H1 (cell line): Measurements from ENCODE around the gene SYTL2.

Source experiments
- CBX8 ChIP-seq: fragments of 300-800, 300-1000 bp; sonication (generic); IDR thresholded peaks from 2 replicates; pipeline ENCODE4 v1.7.1; 2016; ENCODE audit warnings: low read depth, low read length, borderline replicate concordance
- EZH2 ChIP-seq: fragments of 200-600 bp; sonication (generic); IDR thresholded peaks from 2 replicates; pipeline ENCODE4 v1.7.1; 2012; ENCODE audit warnings: low read depth, mild to moderate bottlenecking, moderate library complexity, low read length, inconsistent platforms; ENCODE audit not compliant: severe bottlenecking
- GABPA ChIP-seq: IDR thresholded peaks from 2 replicates; pipeline ENCODE4 v1.6.1; 2011; ENCODE audit warnings: mild to moderate bottlenecking, low read length, moderate library complexity, borderline replicate concordance; ENCODE audit not compliant: insufficient read depth
- JUND ChIP-seq: IDR thresholded peaks from 2 replicates; pipeline ENCODE4 v1.6.1; 2011; ENCODE audit warnings: mild to moderate bottlenecking, improper control_type of control experiment, low read length
- POLR2A ChIP-seq, 2 experiments: IDR thresholded peaks; 1 replicate in 1 of 2; 2 replicates in 1 of 2; pipeline ENCODE4 v1.6.1; 2011; ENCODE audit warnings: low read depth in 2 of 2, low read length in 2 of 2, mild to moderate bottlenecking in 2 of 2; ENCODE audit errors: control extremely low read depth in 1 of 2
- POLR2AphosphoS5 ChIP-seq: IDR thresholded peaks from 2 replicates; pipeline ENCODE4 v1.6.1; 2011; ENCODE audit warnings: low read depth, low read length
- TF ChIP-seq, protein P1 (sequence below), 3 experiments: IDR thresholded peaks; 1 replicate in 2 of 3; 2 replicates in 1 of 3; pipeline versions ENCODE4 v1.5.1 to v1.6.1; 2011; ENCODE audit warnings: low read length in 3 of 3, mild to moderate bottlenecking in 3 of 3, inconsistent platforms in 2 of 3, low read depth in 1 of 3, moderate library complexity in 1 of 3; ENCODE audit not compliant: insufficient read depth in 1 of 3; ENCODE audit errors: control extremely low read depth in 1 of 3
- TF ChIP-seq, protein P2 (sequence below): IDR thresholded peaks from 2 replicates; pipeline ENCODE4 v1.6.1; 2012; ENCODE audit warnings: inconsistent platforms

DNA sequence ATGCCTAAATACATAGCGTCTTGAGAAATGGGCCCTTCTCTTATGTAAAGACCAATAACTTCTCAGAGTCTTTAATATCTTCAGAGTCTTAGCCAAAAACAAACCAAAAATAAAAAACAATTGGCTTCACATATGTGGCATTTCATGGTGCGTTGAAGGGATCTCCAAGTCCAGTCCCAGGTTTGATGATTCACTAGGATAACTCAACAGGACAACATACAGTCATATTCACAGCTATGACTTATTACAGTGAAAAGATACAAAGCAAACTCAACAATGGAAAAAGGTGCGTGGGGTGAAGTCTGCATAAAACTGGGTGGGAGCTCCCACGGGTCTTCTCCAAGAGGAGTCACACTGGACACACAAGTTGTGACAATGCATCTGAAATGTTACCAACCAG is 12.6 kb downstream of the SYTL2 start:
- TF ChIP-seq, protein P1, sequence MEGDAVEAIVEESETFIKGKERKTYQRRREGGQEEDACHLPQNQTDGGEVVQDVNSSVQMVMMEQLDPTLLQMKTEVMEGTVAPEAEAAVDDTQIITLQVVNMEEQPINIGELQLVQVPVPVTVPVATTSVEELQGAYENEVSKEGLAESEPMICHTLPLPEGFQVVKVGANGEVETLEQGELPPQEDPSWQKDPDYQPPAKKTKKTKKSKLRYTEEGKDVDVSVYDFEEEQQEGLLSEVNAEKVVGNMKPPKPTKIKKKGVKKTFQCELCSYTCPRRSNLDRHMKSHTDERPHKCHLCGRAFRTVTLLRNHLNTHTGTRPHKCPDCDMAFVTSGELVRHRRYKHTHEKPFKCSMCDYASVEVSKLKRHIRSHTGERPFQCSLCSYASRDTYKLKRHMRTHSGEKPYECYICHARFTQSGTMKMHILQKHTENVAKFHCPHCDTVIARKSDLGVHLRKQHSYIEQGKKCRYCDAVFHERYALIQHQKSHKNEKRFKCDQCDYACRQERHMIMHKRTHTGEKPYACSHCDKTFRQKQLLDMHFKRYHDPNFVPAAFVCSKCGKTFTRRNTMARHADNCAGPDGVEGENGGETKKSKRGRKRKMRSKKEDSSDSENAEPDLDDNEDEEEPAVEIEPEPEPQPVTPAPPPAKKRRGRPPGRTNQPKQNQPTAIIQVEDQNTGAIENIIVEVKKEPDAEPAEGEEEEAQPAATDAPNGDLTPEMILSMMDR (IDR thresholded peaks at IDR 0.05; ENCODE audit: control extremely low read depth in 1 of 3, insufficient read depth in 1 of 3, low read depth in 1 of 3, low read length in 3 of 3) = no peak
- no peak for TF ChIP-seq EZH2
- TF ChIP-seq POLR2AphosphoS5 = no peak
- no peak for TF ChIP-seq JUND
- no peak for TF ChIP-seq POLR2A (IDR thresholded peaks at IDR 0.05; ENCODE audit: control extremely low read depth in 1 of 2, low read depth in 2 of 2, low read length in 2 of 2)
- TF ChIP-seq GABPA = no peak
- TF ChIP-seq, protein P2, sequence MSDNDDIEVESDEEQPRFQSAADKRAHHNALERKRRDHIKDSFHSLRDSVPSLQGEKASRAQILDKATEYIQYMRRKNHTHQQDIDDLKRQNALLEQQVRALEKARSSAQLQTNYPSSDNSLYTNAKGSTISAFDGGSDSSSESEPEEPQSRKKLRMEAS = no peak
- TF ChIP-seq CBX8 = no peak
